ENCODE data around the gene AKT2. TPM values are rescaled to one million over a fixed set of nuclear protein-coding genes. Genes with fewer than 3 reads are reported as not detected.

AKT2 gene
- total and polyA plus RNA-seq, 12 donors: 49.2 to 195 (median 113) TPM

DNA sequence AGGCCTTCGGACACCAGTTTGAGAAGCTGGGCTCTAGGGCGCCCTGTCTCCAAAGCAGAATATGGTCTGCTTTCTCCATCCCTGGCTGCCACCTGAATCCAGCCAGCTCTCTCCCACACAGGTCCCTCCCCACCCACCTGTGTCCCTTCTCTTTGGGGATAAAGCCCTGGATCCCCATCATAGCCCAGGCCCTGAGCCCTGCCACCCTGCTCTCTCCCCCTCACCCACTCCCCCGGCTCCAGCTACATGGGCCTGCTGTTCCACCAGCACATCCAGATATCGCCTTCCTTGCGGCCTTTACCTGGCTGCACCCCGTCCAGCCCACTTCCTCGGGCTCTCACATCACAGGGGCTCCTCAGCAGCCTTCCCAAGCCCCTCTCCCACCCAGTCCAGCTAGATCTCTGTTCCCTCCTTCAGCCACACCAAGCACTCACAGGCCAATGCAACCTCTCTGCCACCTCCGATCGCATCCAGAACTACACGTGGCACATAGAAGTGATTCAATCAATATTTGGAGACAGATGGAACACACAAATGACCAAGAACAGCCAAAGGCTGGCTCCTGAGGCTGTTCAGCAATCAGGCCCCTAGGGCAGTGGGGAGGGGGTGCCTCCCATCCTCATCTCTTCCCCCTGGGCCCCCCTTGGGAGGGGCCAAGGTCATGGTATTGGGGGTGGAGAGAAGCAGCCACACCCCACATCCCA is 7.6 kb downstream of the AKT2 start:
- intact Hi-C loops (cut with DNase I): no loop called here
- WGBS, 4 donors: 75 to 84% (median 78%) methylated on average over 10 of the region's 10 CpGs
- peak overlapping the region in 1 of 5 donors; percentile 95 for H3K27ac ChIP-seq
- no peaks in the 10 kb centered on the region for H3K36me3 ChIP-seq (replicated peaks in 1 of 2)
- peaks cover 34 to 81% of the 10 kb centered on the region in 2 donors for H3K4me1 ChIP-seq (replicated peaks in 1 of 2)
- H3K27me3 ChIP-seq: no peaks in the 10 kb centered on the region
- no peak for DNase-seq
- no peak for TF ChIP-seq POLR2A (IDR thresholded peaks at IDR 0.05)
- H3K9me3 ChIP-seq (replicated peaks in 1 of 3): no peaks in the 10 kb centered on the region
- H3K4me3 ChIP-seq: no peak overlapping the region

GRCh38 chr19:40274585-40275544 is 10.3 kb downstream of the AKT2 start:
- Histone ChIP-seq H3K4me1 (replicated peaks in 1 of 2) (peaks cover 26 to 56% of the 10 kb centered on the region in 2 donors), H3K4me3 (no peak overlapping the region), H3K27ac (no peak overlapping the region), H3K27me3 (no peaks in the 10 kb centered on the region), H3K36me3 (replicated peaks in 1 of 2) (no peaks in the 10 kb centered on the region), H3K9me3 (replicated peaks in 1 of 3) (no peaks in the 10 kb centered on the region)
- 70 to 76% (median 76%) methylated on average over 18 to 28 of the region's 28 CpGs for WGBS, 4 donors
- no peak for TF ChIP-seq POLR2A (IDR thresholded peaks at IDR 0.05)
- no peak for DNase-seq
- intact Hi-C loops (cut with DNase I): no loop called here

GRCh38 chr19:40273469-40274360 is 11.4 kb downstream of the AKT2 start:
- Histone ChIP-seq H3K36me3 (replicated peaks in 1 of 2) (no peaks in the 10 kb centered on the region), H3K9me3 (replicated peaks in 1 of 3) (no peaks in the 10 kb centered on the region), H3K4me1 (replicated peaks in 1 of 2) (peaks cover 29 to 45% of the 10 kb centered on the region in 2 donors), H3K4me3 (no peak overlapping the region), H3K27ac (peak overlapping the region in 1 of 5 donors; percentile 34), H3K27me3 (no peaks in the 10 kb centered on the region)
- intact Hi-C loops (cut with DNase I): no loop called here
- WGBS, 4 donors: 35 to 53% (median 47%) methylated on average over 13 to 14 of the region's 14 CpGs
- TF ChIP-seq POLR2A (IDR thresholded peaks at IDR 0.05): no peak
- TF ChIP-seq CTCF (IDR thresholded peaks at IDR 0.05): no peak
- peak in 1 of 7 donors; percentile 67 for DNase-seq

- no peak for DNase-seq
- 87 to 91% (median 90%) methylated on average over 14 of the region's 14 CpGs for WGBS, 4 donors
- Histone ChIP-seq H3K4me1 (replicated peaks in 1 of 2) (peaks cover 32 to 41% of the 10 kb centered on the region in 2 donors), H3K9me3 (replicated peaks in 1 of 3) (no peaks in the 10 kb centered on the region), H3K27me3 (no peaks in the 10 kb centered on the region), H3K36me3 (replicated peaks in 1 of 2) (no peaks in the 10 kb centered on the region), H3K27ac (no peak overlapping the region), H3K4me3 (no peak overlapping the region)
- intact Hi-C loops (cut with DNase I): no loop called here
- TF ChIP-seq CTCF (IDR thresholded peaks at IDR 0.05) (no peak), POLR2A (IDR thresholded peaks at IDR 0.05) (no peak)
Measured at GRCh38 chr19:40272261-40272660, 12.9 kb downstream of the AKT2 start.

Data from adrenal gland (tissue), 12 donors.